ENCODE data around the gene SORL1.

DNA sequence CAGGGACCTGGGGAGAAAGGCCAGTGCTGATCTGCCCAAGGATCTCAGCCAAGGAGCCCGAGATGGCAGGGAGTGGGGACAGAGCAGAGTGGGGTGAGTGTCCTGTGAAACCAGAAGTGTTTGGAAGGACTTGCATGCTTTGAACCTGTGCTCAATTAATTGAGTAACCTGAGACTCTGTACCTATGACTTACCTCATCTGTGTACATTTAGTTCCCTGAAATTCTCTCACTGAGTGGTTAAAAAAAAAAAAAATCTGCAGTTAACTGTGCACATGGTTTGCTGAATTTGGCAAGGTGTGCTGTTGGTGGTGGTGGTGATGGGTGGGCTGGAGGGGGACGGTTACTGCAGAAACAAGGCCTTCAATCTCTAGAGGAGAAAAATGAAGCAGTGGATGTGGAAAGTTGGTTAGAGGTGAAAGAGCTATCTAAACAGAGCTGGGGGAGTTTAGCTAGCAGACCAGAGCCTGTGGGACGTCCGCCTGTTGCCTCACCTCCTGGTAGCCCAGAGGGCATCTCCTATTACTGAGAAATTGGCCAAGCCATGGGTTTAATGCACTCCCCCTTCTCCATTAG, 8.9 kb downstream of the SORL1 start:
- TF ChIP-seq, protein P1, sequence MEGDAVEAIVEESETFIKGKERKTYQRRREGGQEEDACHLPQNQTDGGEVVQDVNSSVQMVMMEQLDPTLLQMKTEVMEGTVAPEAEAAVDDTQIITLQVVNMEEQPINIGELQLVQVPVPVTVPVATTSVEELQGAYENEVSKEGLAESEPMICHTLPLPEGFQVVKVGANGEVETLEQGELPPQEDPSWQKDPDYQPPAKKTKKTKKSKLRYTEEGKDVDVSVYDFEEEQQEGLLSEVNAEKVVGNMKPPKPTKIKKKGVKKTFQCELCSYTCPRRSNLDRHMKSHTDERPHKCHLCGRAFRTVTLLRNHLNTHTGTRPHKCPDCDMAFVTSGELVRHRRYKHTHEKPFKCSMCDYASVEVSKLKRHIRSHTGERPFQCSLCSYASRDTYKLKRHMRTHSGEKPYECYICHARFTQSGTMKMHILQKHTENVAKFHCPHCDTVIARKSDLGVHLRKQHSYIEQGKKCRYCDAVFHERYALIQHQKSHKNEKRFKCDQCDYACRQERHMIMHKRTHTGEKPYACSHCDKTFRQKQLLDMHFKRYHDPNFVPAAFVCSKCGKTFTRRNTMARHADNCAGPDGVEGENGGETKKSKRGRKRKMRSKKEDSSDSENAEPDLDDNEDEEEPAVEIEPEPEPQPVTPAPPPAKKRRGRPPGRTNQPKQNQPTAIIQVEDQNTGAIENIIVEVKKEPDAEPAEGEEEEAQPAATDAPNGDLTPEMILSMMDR (IDR thresholded peaks at IDR 0.05) = no peak
- TF ChIP-seq POLR2AphosphoS5 (IDR thresholded peaks at IDR 0.05) (no peak), POLR2A (IDR thresholded peaks at IDR 0.05) (no peak)

All from suprapubic skin (tissue), 4 donors.